HCT116 (cell line): ENCODE data around the gene TSC2.

ENCODE experiments used
- EZH2 ChIP-seq: fragments of 200-600 bp; sonication (generic); IDR thresholded peaks from 2 replicates; pipeline ENCODE4 v1.6.1; 2017; ENCODE audit warnings: antibody characterized with exemption, mixed run types
- REST ChIP-seq: IDR thresholded peaks from 2 replicates; pipeline ENCODE4 v1.6.1; 2012; ENCODE audit warnings: low read depth

- TF ChIP-seq EZH2 (no peak), REST (no peak)
Observed at GRCh38 chr16:2122429-2122828, 74.6 kb downstream of the TSC2 start.
